ENCODE results near the gene GTF3C2. TPM values are rescaled to one million over a fixed set of nuclear protein-coding genes. Genes with fewer than 3 reads are reported as not detected.

Gene GTF3C2
- total RNA-seq, 2 donors from 2014 or later = 67.2 to 85.8 TPM

DNA sequence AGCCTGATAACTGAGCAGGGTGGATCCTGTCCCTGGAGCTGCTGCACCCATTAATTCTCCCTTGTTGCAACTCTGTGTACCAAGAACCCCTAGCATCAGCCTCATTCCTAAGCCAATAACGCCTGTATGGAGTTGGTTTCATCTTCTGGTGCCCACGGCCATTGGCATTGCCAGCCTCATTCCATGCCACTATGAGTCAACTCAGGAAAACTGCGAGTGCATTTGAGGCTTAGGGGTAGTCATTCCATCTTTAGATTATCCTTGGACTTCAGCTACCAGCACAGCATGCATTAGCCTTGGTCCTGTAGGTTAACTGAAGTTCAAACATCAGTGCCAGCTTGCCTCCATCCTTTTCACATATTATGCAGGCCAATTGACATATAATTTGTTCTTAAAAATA, 75.7 kb downstream of the GTF3C2 start:
- H3K27me3 Mint-ChIP-seq = peaks cover 27% of the 10 kb centered on the region
- H3K4me1 Mint-ChIP-seq = peaks cover 5% of the 10 kb centered on the region
- no peaks in the 10 kb centered on the region for H3K9me3 Mint-ChIP-seq
- H3K36me3 Mint-ChIP-seq (ENCODE audit: low read depth) = no peaks in the 10 kb centered on the region
- ATAC-seq (replicated peaks) = no peak
- H3K4me3 Mint-ChIP-seq = no peak overlapping the region
- no peak overlapping the region for H3K27ac Mint-ChIP-seq

DNA sequence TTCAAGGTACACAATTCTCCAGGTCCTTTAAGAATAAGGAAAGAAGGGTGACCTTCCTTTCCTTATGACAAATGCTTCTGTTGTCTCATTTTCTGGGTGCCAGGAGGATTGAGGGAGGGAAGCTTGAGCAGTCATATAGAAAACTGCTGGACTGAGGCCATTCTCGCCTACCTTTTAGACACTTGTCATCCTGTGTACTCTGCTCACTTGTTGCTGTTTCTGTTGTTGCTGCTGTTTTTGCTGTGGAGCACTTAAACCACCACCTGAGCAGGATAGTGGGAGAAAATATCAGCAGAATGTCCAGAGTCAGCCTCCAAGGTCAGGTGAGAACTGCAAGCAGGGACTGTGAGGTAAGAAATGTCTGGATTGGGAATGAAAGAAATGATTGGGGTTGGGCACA, 78.6 kb downstream of the GTF3C2 start:
- ATAC-seq (replicated peaks) = no peak
- Mint-ChIP-seq H3K4me3 (no peak overlapping the region), H3K9me3 (no peaks in the 10 kb centered on the region)

More for the DNA sequence above, 78.6 kb downstream of the GTF3C2 start:
- H3K27ac Mint-ChIP-seq = no peak overlapping the region
- no peaks in the 10 kb centered on the region for H3K36me3 Mint-ChIP-seq (ENCODE audit: low read depth)
- peaks cover 28% of the 10 kb centered on the region for H3K27me3 Mint-ChIP-seq
- peaks cover 5% of the 10 kb centered on the region for H3K4me1 Mint-ChIP-seq

Other genes with a start within 250 kb of the GTF3C2 start
- gene CGREF1, start 237.6 kb downstream of the GTF3C2 start, total RNA-seq = 1 to 10 TPM; 3.7 to 4.6 TPM
- gene ABHD1, start 232.9 kb downstream of the GTF3C2 start, total RNA-seq = under 1 TPM; 0.17 to 0.40 TPM
- gene PREB, start 222.1 kb downstream of the GTF3C2 start, total RNA-seq = 10 to 100 TPM; 38.0 to 67.1 TPM
- not detected for gene PRR30, start 217.4 kb downstream of the GTF3C2 start, total RNA-seq
- not detected for gene TCF23, start 207.8 kb downstream of the GTF3C2 start, total RNA-seq
- 10 to 100 TPM; 45.9 to 59.2 TPM for gene ATRAID, start 144.7 kb downstream of the GTF3C2 start, total RNA-seq
- gene SLC5A6, start 144.5 kb downstream of the GTF3C2 start, total RNA-seq = 10 to 100 TPM; 33.8 to 72.0 TPM
- 100 to 1,000 TPM in 1 of 2 donors, 10 to 100 TPM in 1; 54.0 to 106 TPM for gene CAD, start 139.4 kb downstream of the GTF3C2 start, total RNA-seq
- under 1 TPM in 1 of 2 donors, not detected in 1; 0.50 TPM for gene SLC30A3, start 93.7 kb downstream of the GTF3C2 start, total RNA-seq
- not detected for gene DNAJC5G, start 81.3 kb downstream of the GTF3C2 start, total RNA-seq
- gene TRIM54, start 74.3 kb downstream of the GTF3C2 start, total RNA-seq = under 1 TPM in 1 of 2 donors, not detected in 1; 0.13 TPM
- gene UCN, start 48.3 kb downstream of the GTF3C2 start, total RNA-seq = 1 to 10 TPM; 1.7 to 2.4 TPM
- gene MPV17, start 33.7 kb downstream of the GTF3C2 start, total RNA-seq = 10 to 100 TPM; 77.2 to 89.2 TPM
- gene EIF2B4, start 13.6 kb upstream of the GTF3C2 start, total RNA-seq = 10 to 100 TPM; 34.7 to 42.9 TPM
- 10 to 100 TPM; 59.0 to 90.4 TPM for gene SNX17, start 13.9 kb upstream of the GTF3C2 start, total RNA-seq
- gene ZNF513, start 24.0 kb upstream of the GTF3C2 start, total RNA-seq = 10 to 100 TPM; 10.8 to 16.2 TPM
- gene PPM1G, start 52.8 kb upstream of the GTF3C2 start, total RNA-seq = 100 to 1,000 TPM in 1 of 2 donors, 10 to 100 TPM in 1; 67.0 to 158 TPM
- gene NRBP1, start 71.9 kb upstream of the GTF3C2 start, total RNA-seq = 10 to 100 TPM; 65.2 to 76.1 TPM
- gene KRTCAP3, start 85.6 kb upstream of the GTF3C2 start, total RNA-seq = 1 to 10 TPM; 2.6 to 5.0 TPM
- gene IFT172, start 133.0 kb upstream of the GTF3C2 start, total RNA-seq = 10 to 100 TPM; 10.5 to 18.6 TPM
- under 1 TPM in 1 of 2 donors, not detected in 1; 0.21 TPM for gene FNDC4, start 138.4 kb upstream of the GTF3C2 start, total RNA-seq
- not detected for gene GCKR, start 140.1 kb upstream of the GTF3C2 start, total RNA-seq
- 10 to 100 TPM; 27.2 to 39.5 TPM for gene ZNF512, start 226.3 kb upstream of the GTF3C2 start, total RNA-seq